Calu3 (cell line): ENCODE data around the gene APOBEC4. TPM values are rescaled to one million over a fixed set of nuclear protein-coding genes. Genes with fewer than 3 reads are reported as not detected.

Source experiments
- BruUV-seq: library from RNA; stranded (reverse); fragments of 400-500 nt; replicated peaks from 2 replicates; lab custom pipeline; 2021; lab: Mats Ljungman, UMichigan
- CTCF ChIA-PET: fragments of 300-600 bp; sonication (Branson Sonifier 250); formaldehyde crosslinking; loops from one replicate; lab custom pipeline; 2022; ENCODE audit warnings: antibody characterized with exemption; lab: Charles Lee
- DNase-seq: peaks from one replicate; pipeline ENCODE4 v3.0.0; 2022
- H3K27ac Mint-ChIP-seq: one replicate; pipeline ENCODE4 v1.8.0; 2022; ENCODE audit warnings: mixed read lengths; ENCODE audit not compliant: unreplicated experiment
- H3K27me3 Mint-ChIP-seq: one replicate; pipeline ENCODE4 v1.8.0; 2022; ENCODE audit warnings: mixed read lengths; ENCODE audit not compliant: unreplicated experiment
- H3K36me3 Mint-ChIP-seq: one replicate; pipeline ENCODE4 v1.8.0; 2022; ENCODE audit warnings: mild to moderate bottlenecking, moderate library complexity, mixed read lengths; ENCODE audit not compliant: insufficient read depth, unreplicated experiment
- H3K4me1 Mint-ChIP-seq: one replicate; pipeline ENCODE4 v1.8.0; 2022; ENCODE audit warnings: mild to moderate bottlenecking, low read depth, mixed read lengths; ENCODE audit not compliant: unreplicated experiment
- H3K4me3 Mint-ChIP-seq: one replicate; pipeline ENCODE4 v1.8.0; 2022; ENCODE audit warnings: mild to moderate bottlenecking, low read depth, moderate library complexity, mixed read lengths; ENCODE audit not compliant: unreplicated experiment
- H3K9me3 Mint-ChIP-seq: one replicate; pipeline ENCODE4 v1.8.0; 2022; ENCODE audit warnings: low read depth, mixed read lengths; ENCODE audit not compliant: unreplicated experiment
- intact Hi-C: fragments of 100-400 bp; cut with micrococcal nuclease; formaldehyde crosslinking; loops from one replicate; pipeline ENCODE4 v1.10.0; 2022; ENCODE audit not compliant: unreplicated experiment
- total RNA-seq: library from RNA; stranded (reverse); gene quantifications from 2 replicates; pipeline ENCODE4 v1.2.3, GENCODE V29; 2022
- TF ChIP-seq, protein P1 (sequence below): fragments of 200-600 bp; IDR thresholded peaks from one replicate; pipeline ENCODE4 v1.8.0; 2022; ENCODE audit warnings: antibody characterized with exemption; ENCODE audit not compliant: unreplicated experiment

APOBEC4 gene
- total RNA-seq, 1 experiment from 2014 or later: not detected

- TF ChIP-seq, protein P1, sequence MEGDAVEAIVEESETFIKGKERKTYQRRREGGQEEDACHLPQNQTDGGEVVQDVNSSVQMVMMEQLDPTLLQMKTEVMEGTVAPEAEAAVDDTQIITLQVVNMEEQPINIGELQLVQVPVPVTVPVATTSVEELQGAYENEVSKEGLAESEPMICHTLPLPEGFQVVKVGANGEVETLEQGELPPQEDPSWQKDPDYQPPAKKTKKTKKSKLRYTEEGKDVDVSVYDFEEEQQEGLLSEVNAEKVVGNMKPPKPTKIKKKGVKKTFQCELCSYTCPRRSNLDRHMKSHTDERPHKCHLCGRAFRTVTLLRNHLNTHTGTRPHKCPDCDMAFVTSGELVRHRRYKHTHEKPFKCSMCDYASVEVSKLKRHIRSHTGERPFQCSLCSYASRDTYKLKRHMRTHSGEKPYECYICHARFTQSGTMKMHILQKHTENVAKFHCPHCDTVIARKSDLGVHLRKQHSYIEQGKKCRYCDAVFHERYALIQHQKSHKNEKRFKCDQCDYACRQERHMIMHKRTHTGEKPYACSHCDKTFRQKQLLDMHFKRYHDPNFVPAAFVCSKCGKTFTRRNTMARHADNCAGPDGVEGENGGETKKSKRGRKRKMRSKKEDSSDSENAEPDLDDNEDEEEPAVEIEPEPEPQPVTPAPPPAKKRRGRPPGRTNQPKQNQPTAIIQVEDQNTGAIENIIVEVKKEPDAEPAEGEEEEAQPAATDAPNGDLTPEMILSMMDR: no peak
- CTCF ChIA-PET: interaction anchor here (1.5 to 4.2 kb wide), 2 partner anchors 32 to 262 kb away, joined by 6 to 67 read pairs; no protein-coding TSS in a partner anchor
- intact Hi-C loops: loop anchor here (5.0 to 10.0 kb wide), 2 partner anchors 399 to 561 kb away; partner anchors contain the start of gene TSEN15
- H3K9me3 Mint-ChIP-seq: no peaks in the 10 kb centered on the region
- no peak overlapping the region for H3K4me3 Mint-ChIP-seq
- no TSS peak for BruUV-seq
- no peaks in the 10 kb centered on the region for H3K36me3 Mint-ChIP-seq
- H3K4me1 Mint-ChIP-seq: peaks cover 5% of the 10 kb centered on the region
- H3K27me3 Mint-ChIP-seq: no peaks in the 10 kb centered on the region
- H3K27ac Mint-ChIP-seq: no peak overlapping the region
- DNase-seq: no peak
Observed at GRCh38 chr1:183653462-183653794, 312 bp upstream of the APOBEC4 start.

GRCh38 chr1:183652107-183652506, 1.0 kb downstream of the APOBEC4 start:
- Mint-ChIP-seq H3K9me3 (no peaks in the 10 kb centered on the region), H3K36me3 (no peaks in the 10 kb centered on the region), H3K4me1 (peaks cover 5% of the 10 kb centered on the region), H3K27ac (no peak overlapping the region), H3K27me3 (peaks cover 5% of the 10 kb centered on the region), H3K4me3 (no peak overlapping the region)
- BruUV-seq: no TSS peak
- TF ChIP-seq, protein P1: no peak
- intact Hi-C loops: loop anchor here (5.0 to 10.0 kb wide), 2 partner anchors 400 to 563 kb away; partner anchors contain the start of gene TSEN15
- no peak for DNase-seq
- CTCF ChIA-PET: interaction anchor here (1.4 to 1.5 kb wide), 2 partner anchors 33 to 264 kb away, joined by 4 to 6 read pairs; no protein-coding TSS in a partner anchor

- CTCF ChIA-PET: interaction anchor here (1.4 kb wide), 1 partner anchor 264 kb away, joined by 4 read pairs; no protein-coding TSS in a partner anchor
- no peaks in the 10 kb centered on the region for H3K9me3 Mint-ChIP-seq
- peaks cover 5% of the 10 kb centered on the region for H3K4me1 Mint-ChIP-seq
- no peak overlapping the region for H3K27ac Mint-ChIP-seq
- no TSS peak for BruUV-seq
- intact Hi-C loops: loop anchor here (5.0 to 10.0 kb wide), 2 partner anchors 401 to 563 kb away; partner anchors contain the start of gene TSEN15
- H3K27me3 Mint-ChIP-seq: peaks cover 10% of the 10 kb centered on the region
- H3K4me3 Mint-ChIP-seq: no peak overlapping the region
- TF ChIP-seq, protein P1: no peak
- H3K36me3 Mint-ChIP-seq: no peaks in the 10 kb centered on the region
- no peak for DNase-seq
Observed at GRCh38 chr1:183651612-183652011, 1.5 kb downstream of the APOBEC4 start.

DNA sequence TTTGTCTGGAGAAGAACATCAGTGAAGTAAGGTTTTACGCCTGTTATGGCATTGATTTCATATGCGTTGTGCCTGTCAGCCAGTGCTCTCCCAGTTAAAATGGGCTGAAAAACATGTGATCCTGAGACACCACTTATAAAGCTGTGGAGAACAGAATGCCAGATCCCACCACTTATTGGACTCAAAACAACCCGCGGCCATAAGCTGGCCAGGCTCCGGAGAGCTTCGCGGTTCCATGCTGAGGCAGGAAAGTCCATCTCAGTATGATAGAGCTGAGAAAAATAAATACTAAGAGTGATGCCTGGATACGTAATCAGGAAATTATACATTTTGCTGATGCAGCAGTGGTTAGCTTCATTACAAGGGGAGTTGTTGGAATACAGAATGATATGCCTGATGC, 5.1 kb downstream of the APOBEC4 start:
- intact Hi-C loops: no loop called here
- TF ChIP-seq, protein P1: no peak
- Mint-ChIP-seq H3K36me3 (no peaks in the 10 kb centered on the region), H3K9me3 (no peaks in the 10 kb centered on the region), H3K27ac (no peak overlapping the region), H3K4me3 (no peak overlapping the region), H3K27me3 (peaks cover 18% of the 10 kb centered on the region), H3K4me1 (no peaks in the 10 kb centered on the region)
- BruUV-seq: no TSS peak
- CTCF ChIA-PET: interaction anchor here (0.6 kb wide), 1 partner anchor 107 kb away, joined by 3 read pairs; no protein-coding TSS in a partner anchor
- DNase-seq: no peak
